Effector memory CD8-positive, alpha-beta T cell (primary cell): Measurements from ENCODE around the gene SIGMAR1.

Source experiments
- ATAC-seq: fragments of 150-1000 bp; cut with Tn5 transposase; replicated peaks from 2 replicates; pipeline ENCODE4 v1.10.0; 2021; ENCODE audit warnings: mild to moderate bottlenecking, moderate library complexity
- DNase-seq, 3 experiments: peaks; one replicate each; pipeline ENCODE4 v3.0.0; 2021
- H3K27ac Mint-ChIP-seq, 2 donors: one replicate each; pipeline ENCODE4 v1.8.0; 2022; ENCODE audit warnings: mild to moderate bottlenecking in 2 of 2, mixed read lengths in 2 of 2, moderate library complexity in 2 of 2
- H3K27me3 Mint-ChIP-seq, 2 donors: one replicate each; pipeline ENCODE4 v1.8.0; 2022; ENCODE audit warnings: mixed read lengths in 2 of 2
- H3K36me3 Mint-ChIP-seq: one replicate; pipeline ENCODE4 v1.8.0; 2022; ENCODE audit warnings: mild to moderate bottlenecking, moderate library complexity, mixed read lengths; ENCODE audit not compliant: insufficient read depth
- H3K4me1 Mint-ChIP-seq, 2 donors: one replicate each; pipeline ENCODE4 v1.8.0; 2022; ENCODE audit warnings: low read depth in 2 of 2, mixed read lengths in 2 of 2
- H3K4me3 Mint-ChIP-seq, 2 donors: one replicate each; pipeline ENCODE4 v1.8.0; 2022; ENCODE audit warnings: mild to moderate bottlenecking in 2 of 2, mixed read lengths in 2 of 2, moderate library complexity in 2 of 2
- H3K9me3 Mint-ChIP-seq, 2 donors: one replicate each; pipeline ENCODE4 v1.8.0; 2022; ENCODE audit warnings: mixed read lengths in 2 of 2

SIGMAR1 gene

GRCh38 chr9:34594177-34594576 is 43.4 kb downstream of the SIGMAR1 start:
- H3K9me3 Mint-ChIP-seq = no peaks in the 10 kb centered on the region
- no peaks in the 10 kb centered on the region for H3K36me3 Mint-ChIP-seq
- no peak overlapping the region for H3K4me3 Mint-ChIP-seq
- no peak overlapping the region for H3K27ac Mint-ChIP-seq
- no peak for ATAC-seq
- H3K4me1 Mint-ChIP-seq = peaks cover 14 to 19% of the 10 kb centered on the region in 2 donors
- no peak for DNase-seq
- H3K27me3 Mint-ChIP-seq = peaks cover 58 to 79% of the 10 kb centered on the region in 2 donors

DNA sequence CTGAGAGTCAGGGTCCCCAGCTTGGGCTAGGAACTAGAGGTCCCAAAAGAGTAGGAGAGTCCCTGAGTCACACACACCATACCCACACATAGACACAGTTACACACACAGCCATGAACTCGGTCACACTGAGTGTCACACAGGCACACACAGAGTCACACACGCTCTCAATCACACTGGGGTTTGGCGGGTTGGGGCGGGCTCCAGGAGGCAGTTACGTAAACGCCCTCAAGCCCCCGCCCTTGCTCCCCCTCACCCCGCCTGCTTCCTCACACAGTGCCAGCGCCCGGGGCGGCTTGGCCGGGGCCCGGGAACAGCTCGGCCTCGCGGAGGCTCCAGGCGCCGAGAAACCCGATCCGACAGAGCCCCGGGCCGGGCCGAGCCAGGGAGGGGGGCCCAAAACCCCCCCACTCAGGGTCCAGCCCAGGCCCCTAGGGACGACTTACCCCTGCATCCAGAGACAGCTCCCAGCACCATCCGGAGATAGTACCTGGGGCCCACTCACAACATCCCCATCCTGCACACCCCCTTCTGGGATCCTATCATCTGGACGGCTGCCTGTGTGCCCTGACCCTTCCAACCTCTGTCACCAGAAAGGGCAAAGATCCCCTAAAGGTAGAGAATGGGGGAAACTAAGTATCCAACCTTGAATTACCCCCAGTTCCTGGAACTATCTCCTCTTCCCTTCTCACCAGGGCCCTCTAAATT is 44.5 kb downstream of the SIGMAR1 start:
- Mint-ChIP-seq H3K4me3 (peak overlapping the region in 1 of 2 donors; percentile 83), H3K9me3 (no peaks in the 10 kb centered on the region), H3K27me3 (peaks cover 68 to 90% of the 10 kb centered on the region in 2 donors), H3K4me1 (peaks cover 24 to 27% of the 10 kb centered on the region in 2 donors), H3K36me3 (no peaks in the 10 kb centered on the region), H3K27ac (no peak overlapping the region)
- ATAC-seq = peak; percentile 28
- DNase-seq = no peak

- no peaks in the 10 kb centered on the region for H3K36me3 Mint-ChIP-seq
- ATAC-seq (no peak), DNase-seq (no peak)
- peak overlapping the region; percentile 76 to 83 for H3K4me3 Mint-ChIP-seq
- peaks cover 24 to 27% of the 10 kb centered on the region in 2 donors for H3K4me1 Mint-ChIP-seq
- H3K9me3 Mint-ChIP-seq = no peaks in the 10 kb centered on the region
- peaks cover 71 to 91% of the 10 kb centered on the region in 2 donors for H3K27me3 Mint-ChIP-seq
- H3K27ac Mint-ChIP-seq = no peak overlapping the region
Observed at GRCh38 chr9:34591917-34592866, 45.4 kb downstream of the SIGMAR1 start.

DNA sequence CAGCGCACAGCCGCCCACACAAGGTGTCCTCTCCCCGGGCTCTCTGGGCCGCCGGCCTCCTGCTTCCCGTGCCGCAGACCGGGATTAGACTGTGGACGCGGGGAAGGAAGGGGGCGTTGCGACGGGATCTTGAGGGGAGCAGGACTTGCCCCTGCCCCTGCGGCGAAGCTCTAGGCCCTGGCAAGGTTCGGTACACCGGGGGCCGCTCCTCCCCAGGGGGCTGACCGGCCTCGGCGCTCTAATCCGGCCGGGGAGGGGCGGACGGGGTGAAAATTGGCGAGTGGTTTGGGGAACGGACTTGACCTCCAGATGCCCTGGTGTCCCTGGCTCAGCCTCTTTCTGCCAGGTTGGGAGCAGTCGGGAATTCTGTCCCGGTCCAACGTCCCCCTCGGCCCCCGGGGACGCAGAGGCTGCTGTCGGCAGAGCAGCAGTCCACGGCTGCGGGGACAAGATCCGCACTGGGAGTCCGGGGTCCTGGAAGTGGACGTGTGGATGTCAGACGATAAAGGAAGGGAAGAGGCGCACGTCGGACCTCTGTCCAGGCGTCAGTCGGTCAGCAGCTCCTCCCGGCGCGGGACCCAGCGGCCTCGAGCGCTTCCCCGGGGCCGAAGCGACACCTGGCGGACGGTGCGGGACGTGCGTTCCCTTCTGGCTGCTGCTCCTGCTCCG is 46.2 kb downstream of the SIGMAR1 start:
- no peaks in the 10 kb centered on the region for H3K36me3 Mint-ChIP-seq
- peaks cover 24 to 27% of the 10 kb centered on the region in 2 donors for H3K4me1 Mint-ChIP-seq
- H3K9me3 Mint-ChIP-seq = no peaks in the 10 kb centered on the region
- H3K27me3 Mint-ChIP-seq = peaks cover 75 to 91% of the 10 kb centered on the region in 2 donors
- DNase-seq (peak; percentile 75 to 78 (median 76)), ATAC-seq (peak; percentile 82)
- H3K4me3 Mint-ChIP-seq = peak overlapping the region; percentile 76 to 83
- H3K27ac Mint-ChIP-seq = no peak overlapping the region

DNA sequence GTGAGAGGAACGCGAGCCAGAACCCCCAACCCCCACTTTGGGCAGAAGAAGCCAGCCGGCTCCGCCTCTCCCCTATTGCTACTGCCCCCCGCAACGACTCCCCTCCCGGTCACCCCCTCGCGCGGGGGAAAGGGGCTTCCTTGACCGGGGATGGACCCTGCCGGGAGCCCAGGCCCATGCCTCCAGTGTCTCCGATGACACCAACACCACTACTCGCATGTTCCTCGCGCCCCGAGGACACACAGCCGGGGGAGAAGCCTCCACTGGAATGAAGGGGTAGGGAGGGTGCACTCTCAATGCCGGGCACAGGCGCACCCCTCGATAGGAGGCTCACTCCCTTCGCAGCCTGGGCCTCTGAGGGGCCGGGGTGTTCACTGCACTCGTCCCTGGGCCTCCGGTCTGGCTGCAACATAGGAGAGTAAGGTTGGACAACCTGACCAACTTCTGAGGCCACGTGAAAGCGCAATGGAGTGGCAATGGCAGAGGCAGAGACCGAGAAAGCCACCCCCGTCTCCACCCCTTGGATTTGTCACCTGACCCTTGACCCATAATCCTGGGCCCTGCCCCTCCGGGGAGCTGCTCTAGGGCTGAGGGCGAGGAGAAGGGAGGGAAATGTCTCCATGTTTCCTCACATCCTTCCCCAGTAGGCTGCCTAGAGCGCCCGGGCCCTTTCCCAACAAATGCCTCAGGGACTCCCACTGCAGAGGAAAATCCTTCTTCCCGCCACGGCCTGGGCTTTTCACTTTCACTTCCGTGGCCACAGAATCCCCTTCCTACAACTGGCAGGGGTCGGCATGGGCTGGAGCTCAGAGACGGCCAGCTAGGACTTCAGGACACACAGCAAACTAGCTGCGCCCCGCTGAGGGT is 47.0 kb downstream of the SIGMAR1 start:
- H3K27me3 Mint-ChIP-seq = peaks cover 80 to 92% of the 10 kb centered on the region in 2 donors
- H3K9me3 Mint-ChIP-seq = no peaks in the 10 kb centered on the region
- no peak overlapping the region for H3K27ac Mint-ChIP-seq
- DNase-seq = no peak
- peaks cover 24 to 27% of the 10 kb centered on the region in 2 donors for H3K4me1 Mint-ChIP-seq
- H3K36me3 Mint-ChIP-seq = no peaks in the 10 kb centered on the region
- peak overlapping the region; percentile 76 to 83 for H3K4me3 Mint-ChIP-seq
- ATAC-seq = no peak

GRCh38 chr9:34589636-34590380 is 47.8 kb downstream of the SIGMAR1 start, which contains the start of gene CNTFR:
Gene CNTFR (minus strand): TSS chr9:34589724. CDS start chr9:34568981, 20,743 bp downstream.
- Mint-ChIP-seq H3K4me1 (peaks cover 24 to 27% of the 10 kb centered on the region in 2 donors), H3K27ac (no peak within 1 kb of the TSS)
- peak; percentile 31 for ATAC-seq

DNA sequence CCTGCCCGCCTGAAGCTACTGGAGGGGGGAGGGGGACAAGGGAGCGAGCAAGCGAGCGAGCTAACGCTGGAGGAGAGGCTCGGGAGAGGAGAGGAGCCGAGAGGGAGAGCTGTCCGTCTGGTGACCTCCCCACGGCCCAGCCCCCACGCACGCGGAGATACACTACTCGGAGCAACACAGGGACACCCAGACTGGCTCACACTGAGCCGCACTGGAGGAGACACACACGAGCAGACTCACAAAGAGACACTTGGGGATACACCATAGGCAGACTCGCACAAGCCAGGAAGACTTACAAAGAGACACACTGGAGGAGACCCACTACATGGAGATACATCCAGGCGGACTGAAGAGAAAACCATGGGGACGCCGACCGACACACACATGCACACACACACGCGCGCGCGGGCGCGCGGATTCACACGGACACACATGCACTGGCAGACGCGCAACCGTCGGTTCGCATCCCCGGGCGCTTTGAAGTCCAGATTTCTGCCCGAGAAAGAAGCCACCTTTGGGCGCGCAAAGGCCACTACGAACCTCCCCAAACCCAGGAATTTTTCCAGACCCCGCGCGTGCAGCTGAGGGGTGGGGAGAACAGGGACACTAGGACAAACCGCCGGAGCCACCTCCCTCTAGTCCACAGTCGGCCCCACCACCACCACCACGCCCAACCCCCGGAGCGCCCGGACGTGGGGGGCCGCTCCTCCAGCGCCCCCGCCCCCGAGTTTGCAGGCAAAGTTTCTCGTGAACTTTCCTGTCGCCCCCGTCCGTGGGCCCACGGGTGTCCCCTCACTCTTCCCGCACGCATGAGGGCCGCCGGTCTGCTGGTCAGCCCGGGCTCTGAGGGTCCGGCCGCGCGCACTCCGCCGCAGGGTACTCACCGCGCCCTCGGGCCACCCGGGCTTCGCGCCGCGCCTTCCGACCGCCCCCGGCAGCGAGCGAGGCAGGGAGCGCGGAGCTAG is 48.6 kb downstream of the SIGMAR1 start:
- no peak for DNase-seq
- Mint-ChIP-seq H3K9me3 (no peaks in the 10 kb centered on the region), H3K36me3 (no peaks in the 10 kb centered on the region), H3K4me3 (peak overlapping the region; percentile 40 to 74), H3K4me1 (peaks cover 24 to 27% of the 10 kb centered on the region in 2 donors), H3K27ac (no peak overlapping the region), H3K27me3 (peaks cover 88 to 97% of the 10 kb centered on the region in 2 donors)
- ATAC-seq = no peak

More at GRCh38 chr9:34589636-34590380, 47.8 kb downstream of the SIGMAR1 start, which contains the start of gene CNTFR:
- no peak for DNase-seq
- no peaks in the 10 kb centered on the region for H3K9me3 Mint-ChIP-seq
- H3K4me3 Mint-ChIP-seq = peak within 1 kb of the TSS; percentile 76 to 83
- no peaks in the 10 kb centered on the region for H3K36me3 Mint-ChIP-seq
- peaks cover 86 to 97% of the 10 kb centered on the region in 2 donors for H3K27me3 Mint-ChIP-seq

GRCh38 chr9:34587271-34587670 is 50.3 kb downstream of the SIGMAR1 start:
- H3K4me1 Mint-ChIP-seq = peaks cover 22 to 24% of the 10 kb centered on the region in 2 donors
- H3K27ac Mint-ChIP-seq = no peak overlapping the region
- no peak overlapping the region for H3K4me3 Mint-ChIP-seq
- ATAC-seq (no peak), DNase-seq (no peak)
- no peaks in the 10 kb centered on the region for H3K36me3 Mint-ChIP-seq
- no peaks in the 10 kb centered on the region for H3K9me3 Mint-ChIP-seq
- H3K27me3 Mint-ChIP-seq = peaks cover 87 to 94% of the 10 kb centered on the region in 2 donors

GRCh38 chr9:34585946-34586669 is 51.5 kb downstream of the SIGMAR1 start:
- Mint-ChIP-seq H3K27ac (no peak overlapping the region), H3K4me3 (no peak overlapping the region), H3K27me3 (peaks cover 88 to 94% of the 10 kb centered on the region in 2 donors), H3K9me3 (no peaks in the 10 kb centered on the region), H3K36me3 (no peaks in the 10 kb centered on the region), H3K4me1 (peaks cover 16 to 18% of the 10 kb centered on the region in 2 donors)
- ATAC-seq = no peak
- no peak for DNase-seq

DNA sequence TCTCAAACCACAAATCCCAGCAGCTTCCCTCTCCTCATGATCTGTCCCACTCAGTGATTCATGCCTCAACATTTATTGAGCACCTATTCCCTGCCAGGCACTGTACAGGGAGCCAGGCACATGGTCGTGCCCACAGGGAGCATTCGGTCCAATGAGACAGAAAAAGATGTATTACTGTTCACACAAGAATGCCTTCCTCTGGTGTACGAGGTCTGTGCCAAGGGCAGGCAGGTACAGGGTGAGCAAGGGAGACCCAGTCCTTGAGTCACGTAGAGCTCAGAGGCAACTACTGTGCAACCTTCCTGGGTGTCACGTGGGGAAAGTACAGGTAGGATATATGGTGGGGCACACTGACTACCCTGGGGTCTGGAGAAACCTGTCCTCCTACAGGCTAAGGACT is 52.6 kb downstream of the SIGMAR1 start:
- Mint-ChIP-seq H3K36me3 (no peaks in the 10 kb centered on the region), H3K27me3 (peaks cover 89 to 94% of the 10 kb centered on the region in 2 donors), H3K4me3 (no peak overlapping the region), H3K27ac (no peak overlapping the region), H3K4me1 (peaks cover 9 to 11% of the 10 kb centered on the region in 2 donors), H3K9me3 (no peaks in the 10 kb centered on the region)
- ATAC-seq (no peak), DNase-seq (no peak)
